DMS53 treated with DMSO at 0.1 percent for 48 hours (cell line): Measurements from ENCODE around the gene RPS6KL1.

Source experiments
- DNase-seq: peaks from one replicate; lab custom pipeline; 2025; ENCODE audit not compliant: unreplicated experiment; lab: John Stamatoyannopoulos, UW

RPS6KL1 gene

GRCh38 chr14:74922752-74923401 lies at the start of gene RPS6KL1:
Gene RPS6KL1, minus strand, starts transcription at chr14:74923260. Its CDS starts 1,719 bp downstream, at chr14:74921541.
- peak; percentile 66 for DNase-seq

GRCh38 chr14:74968811-74969210 lies 45.8 kb upstream of the RPS6KL1 start:
- DNase-seq: no peak

GRCh38 chr14:74965486-74966153 lies 42.6 kb upstream of the RPS6KL1 start:
- no peak for DNase-seq

GRCh38 chr14:74964787-74965485 lies 41.9 kb upstream of the RPS6KL1 start:
- no peak for DNase-seq

GRCh38 chr14:74963705-74964271 lies 40.7 kb upstream of the RPS6KL1 start:
- DNase-seq: no peak

GRCh38 chr14:74963178-74963704 lies 40.2 kb upstream of the RPS6KL1 start:
- DNase-seq: no peak

- DNase-seq: no peak
Observed at GRCh38 chr14:74962493-74962892, 39.4 kb upstream of the RPS6KL1 start.

GRCh38 chr14:74962046-74962445 lies 39.0 kb upstream of the RPS6KL1 start:
- no peak for DNase-seq

GRCh38 chr14:74961238-74961911 lies 38.3 kb upstream of the RPS6KL1 start:
- DNase-seq: no peak

GRCh38 chr14:74960736-74961135 lies 37.7 kb upstream of the RPS6KL1 start:
- no peak for DNase-seq

GRCh38 chr14:74959596-74960180 lies 36.6 kb upstream of the RPS6KL1 start:
- peak; percentile 13 for DNase-seq

- no peak for DNase-seq
Observed at GRCh38 chr14:74956280-74957072, 33.4 kb upstream of the RPS6KL1 start.

GRCh38 chr14:74956027-74956279 lies 32.9 kb upstream of the RPS6KL1 start:
- DNase-seq: no peak

GRCh38 chr14:74955229-74956026 lies 32.4 kb upstream of the RPS6KL1 start, which contains the start of gene PGF:
Gene PGF, minus strand, starts transcription at chr14:74955597. Its CDS starts 355 bp downstream, at chr14:74955242.
- DNase-seq: peak; percentile 31

GRCh38 chr14:74954947-74955228 lies 31.8 kb upstream of the RPS6KL1 start:
- DNase-seq: no peak

- no peak for DNase-seq
Observed at GRCh38 chr14:74954232-74954946, 31.3 kb upstream of the RPS6KL1 start.

- no peak for DNase-seq
Observed at GRCh38 chr14:74953686-74954085, 30.6 kb upstream of the RPS6KL1 start.

- DNase-seq: no peak
Observed at GRCh38 chr14:74952697-74953484, 29.8 kb upstream of the RPS6KL1 start.
